A673 (cell line): ENCODE results near the gene ACSF2. TPM values are rescaled to one million over a fixed set of nuclear protein-coding genes. Genes with fewer than 3 reads are reported as not detected.

Experiments used
- BruUV-seq: library from RNA; stranded (reverse); fragments of 400-500 nt; replicated peaks from 2 replicates; lab custom pipeline; 2021; lab: Mats Ljungman, UMichigan
- CTCF ChIA-PET: fragments of 300-600 bp; sonication (Branson Sonifier 250); formaldehyde crosslinking; loops from one replicate; lab custom pipeline; 2022; ENCODE audit warnings: antibody characterized with exemption; lab: Charles Lee
- POLR2A ChIA-PET: fragments of 300-600 bp; sonication (Branson Sonifier 250); formaldehyde crosslinking; loops from one replicate; lab custom pipeline; 2022; ENCODE audit warnings: antibody characterized with exemption; ENCODE audit not compliant: low non-redundant PET; lab: Charles Lee
- DNase-seq: peaks from one replicate; pipeline ENCODE4 v3.0.0-alpha.2; 2015; ENCODE audit warnings: low spot score
- H3K27ac ChIP-seq: fragments of 200-600 bp; sonication (generic); 2 replicates; pipeline ENCODE4 v1.5.1; 2016; ENCODE audit warnings: mixed run types, low read depth, mild to moderate bottlenecking, mixed read lengths, antibody characterized with exemption, low read length; ENCODE audit not compliant: poor library complexity, severe bottlenecking
- H3K27me3 ChIP-seq: fragments of 200-600 bp; sonication (generic); replicated peaks from 2 replicates; pipeline ENCODE4 v1.6.1; 2017; ENCODE audit warnings: mixed run types, low read depth, mild to moderate bottlenecking, mixed read lengths, antibody characterized with exemption, low read length; ENCODE audit not compliant: insufficient read depth, poor library complexity
- H3K36me3 ChIP-seq: fragments of 200-600 bp; sonication (generic); 2 replicates; pipeline ENCODE4 v1.6.1; 2016; ENCODE audit warnings: mixed run types, mild to moderate bottlenecking, mixed read lengths, antibody characterized with exemption, low read length; ENCODE audit not compliant: insufficient read depth, poor library complexity, severe bottlenecking
- H3K4me1 ChIP-seq: fragments of 200-600 bp; sonication (generic); 2 replicates; pipeline ENCODE4 v1.6.1; 2017; ENCODE audit warnings: mixed run types, mild to moderate bottlenecking, mixed read lengths, antibody characterized with exemption, low read length; ENCODE audit not compliant: insufficient read depth, poor library complexity, severe bottlenecking
- H3K4me3 ChIP-seq: fragments of 200-600 bp; sonication (generic); 2 replicates; pipeline ENCODE4 v1.5.1; 2016; ENCODE audit warnings: low read depth, mixed run types, mild to moderate bottlenecking, mixed read lengths, low read length; ENCODE audit not compliant: poor library complexity, severe bottlenecking
- H3K9me3 ChIP-seq: fragments of 200-600 bp; sonication (generic); 2 replicates; pipeline ENCODE4 v1.6.1; 2016; ENCODE audit warnings: mixed run types, low read depth, mild to moderate bottlenecking, mixed read lengths, antibody characterized with exemption, low read length; ENCODE audit not compliant: poor library complexity, severe bottlenecking
- CTCF ChIP-seq: fragments of 300-800, 200-600 bp; sonication (generic); conservative IDR thresholded peaks from 2 replicates; pipeline ENCODE4 v1.5.1; 2017; ENCODE audit warnings: low read depth, mild to moderate bottlenecking, antibody characterized with exemption, low read length, moderate library complexity, mixed read lengths
- EZH2 ChIP-seq: fragments of 200-600 bp; sonication (generic); IDR thresholded peaks from 2 replicates; pipeline ENCODE4 v1.6.1; 2017; ENCODE audit warnings: borderline replicate concordance, low read depth, mild to moderate bottlenecking, mixed read lengths, antibody characterized with exemption, low read length; ENCODE audit not compliant: poor library complexity, severe bottlenecking
- intact Hi-C: fragments of 100-400 bp; cut with micrococcal nuclease; formaldehyde crosslinking; loops from one replicate; pipeline ENCODE4 v1.10.0; 2022; ENCODE audit not compliant: unreplicated experiment
- total RNA-seq: library from RNA; stranded (reverse); gene quantifications from 2 replicates; pipeline ENCODE4 v1.2.3, GENCODE V29; 2021

ACSF2 gene
- total RNA-seq, 1 experiment from 2014 or later: 4.1 TPM

- intact Hi-C loops: loop anchor here (10.0 kb wide), 1 partner anchor 102 kb away; the partner anchor contains the start of genes EME1 and MRPL27
- Histone ChIP-seq H3K27me3 (peaks cover 8% of the 10 kb centered on the region), H3K4me1 (peaks cover 8% of the 10 kb centered on the region), H3K27ac (no peak overlapping the region), H3K4me3 (no peak overlapping the region), H3K36me3 (peaks cover under 1% of the 10 kb centered on the region), H3K9me3 (no peaks in the 10 kb centered on the region)
- BruUV-seq: no TSS peak
- CTCF ChIA-PET: no interaction called here
- TF ChIP-seq CTCF (no peak), EZH2 (no peak)
- POLR2A ChIA-PET: no interaction called here
- no peak for DNase-seq
These were observed 50.7 kb downstream of the ACSF2 start for GRCh38 chr17:50476545-50477315.

GRCh38 chr17:50477976-50478375, 52.0 kb downstream of the ACSF2 start:
- TF ChIP-seq EZH2 (no peak), CTCF (no peak)
- intact Hi-C loops: loop anchor here (10.0 kb wide), 1 partner anchor 103 kb away; the partner anchor contains the start of genes EME1 and MRPL27
- BruUV-seq: no TSS peak
- H3K36me3 ChIP-seq: peaks cover 13% of the 10 kb centered on the region
- peaks cover 8% of the 10 kb centered on the region for H3K4me1 ChIP-seq
- ChIA-PET POLR2A (interaction anchor here (0.6 to 0.7 kb wide), 2 partner anchors 115 to 232 kb away, joined by 3 to 8 read pairs; no protein-coding TSS in a partner anchor), CTCF (interaction anchor here (0.6 kb wide), 3 partner anchors 22 to 397 kb away, joined by 3 to 12 read pairs (median 5); no protein-coding TSS in a partner anchor)
- DNase-seq: no peak
- peak overlapping the region; percentile 65 for H3K4me3 ChIP-seq
- no peaks in the 10 kb centered on the region for H3K9me3 ChIP-seq
- H3K27ac ChIP-seq: peak overlapping the region; percentile 71
- H3K27me3 ChIP-seq: peaks cover 3% of the 10 kb centered on the region

- H3K27ac ChIP-seq: peak within 1 kb of the TSS; percentile 71
- H3K27me3 ChIP-seq: no peaks in the 10 kb centered on the region
- intact Hi-C loops: loop anchor here (10.0 kb wide), 1 partner anchor 104 kb away; the partner anchor contains the start of genes EME1 and MRPL27
- ChIA-PET POLR2A (interaction anchor here (0.6 to 0.7 kb wide), 3 partner anchors 24 to 232 kb away, joined by 3 to 8 read pairs (median 4); no protein-coding TSS in a partner anchor), CTCF (interaction anchor here (0.6 to 1.4 kb wide), 8 partner anchors 23 to 1138 kb away, joined by 3 to 12 read pairs (median 6); partner anchors contain the start of genes LRRC59 and TOB1)
- H3K4me3 ChIP-seq: peak within 1 kb of the TSS; percentile 65
- no TSS peak for BruUV-seq
- DNase-seq: peak; percentile 94
- TF ChIP-seq EZH2 (no peak), CTCF (peak; percentile 67)
- peaks cover 13% of the 10 kb centered on the region for H3K36me3 ChIP-seq
- no peaks in the 10 kb centered on the region for H3K9me3 ChIP-seq
- peaks cover 8% of the 10 kb centered on the region for H3K4me1 ChIP-seq
These were observed 52.7 kb downstream of the ACSF2 start, which contains the start of gene RSAD1 for GRCh38 chr17:50478391-50479381. Gene RSAD1, plus strand, starts transcription at chr17:50478860. Its CDS starts 25 bp downstream, at chr17:50478885.
